A549 (cell line): ENCODE data around the gene ALCAM. TPM values are rescaled to one million over a fixed set of nuclear protein-coding genes. Genes with fewer than 3 reads are reported as not detected.

ENCODE experiments used
- ATAC-seq, 2 experiments: fragments of 200-7000 bp in 1 of 2; fragments of >200 bp in 1 of 2; cut with Nextera tagmentation in 1 of 2; cut with Tn5 transposase in 1 of 2; 3 replicates each; pipeline versions ENCODE4 v1.8.0 to v1.9.1; 2018 to 2020; ENCODE audit warnings: mild to moderate bottlenecking in 1 of 2, moderate library complexity in 1 of 2
- CTCF ChIA-PET: fragments of 300-600 bp; sonication (Branson Sonifier 250); formaldehyde crosslinking; extraction: SDS; loops from one replicate; lab custom pipeline; 2021; ENCODE audit warnings: antibody characterized with exemption, inconsistent platforms; lab: Yijun Ruan, JAX
- POLR2A ChIA-PET: fragments of 350-600 bp; formaldehyde crosslinking; extraction: SDS; loops from one replicate; lab custom pipeline; 2021; ENCODE audit warnings: antibody characterized with exemption, inconsistent platforms; lab: Yijun Ruan, JAX
- DNase-seq, 2 experiments: peaks; one replicate each; pipeline versions ENCODE4 v3.0.0 to v3.0.0-alpha.2; 2011 to 2016; ENCODE audit warnings: low read depth in 1 of 2, low spot score in 1 of 2
- FAIRE-seq: peaks from 2 replicates; lab custom pipeline; 2011; peaks lifted over from hg19 to GRCh38; lab: Jason Lieb, UNC
- H3K27ac ChIP-seq, 2 experiments: fragments of >200 bp; sonication (Bioruptor Twin); formaldehyde crosslinking; 3 replicates each; pipeline ENCODE4 v1.5.1; 2016 to 2017
- H3K4me1 ChIP-seq: fragments of >200 bp; sonication (Bioruptor Twin); formaldehyde crosslinking; 3 replicates; pipeline ENCODE4 v1.6.1; 2016
- H3K4me2 ChIP-seq: fragments of >200 bp; sonication (Bioruptor Twin); formaldehyde crosslinking; 3 replicates; pipeline ENCODE4 v1.6.1; 2016
- H3K4me3 ChIP-seq: fragments of >200 bp; sonication (Bioruptor Twin); formaldehyde crosslinking; 3 replicates; pipeline ENCODE4 v1.5.1; 2016
- H3K9me3 ChIP-seq: fragments of >200 bp; sonication (Bioruptor Twin); formaldehyde crosslinking; 3 replicates; pipeline ENCODE4 v1.6.1; 2016
- CEBPB ChIP-seq, 2 experiments: fragments of >200 bp in 1 of 2; sonication (Bioruptor Twin) in 1 of 2; formaldehyde crosslinking in 1 of 2; IDR thresholded peaks; 2 replicates each; pipeline ENCODE4 v1.6.1; 2012 to 2016
- CHD2 ChIP-seq: fragments of 150-350 bp; IDR thresholded peaks from 2 replicates; pipeline ENCODE4 v1.6.1; 2014; ENCODE audit warnings: low read length; ENCODE audit not compliant: partially characterized antibody
- EHF ChIP-seq: fragments of 250-450 bp; sonication (Bioruptor Pico); IDR thresholded peaks from 2 replicates; pipeline ENCODE4 v1.5.0; 2020; ENCODE audit warnings: mild to moderate bottlenecking
- ESRRA ChIP-seq: fragments of 150-350 bp; IDR thresholded peaks from 2 replicates; pipeline ENCODE4 v1.6.1; 2014; ENCODE audit warnings: mild to moderate bottlenecking, low read length, borderline replicate concordance
- GATA3 ChIP-seq: IDR thresholded peaks from 2 replicates; pipeline ENCODE4 v1.6.1; 2012; ENCODE audit warnings: borderline replicate concordance
- HEYL ChIP-seq: fragments of 250-450 bp; sonication (Bioruptor Pico); IDR thresholded peaks from 2 replicates; pipeline ENCODE4 v1.8.0; 2021; ENCODE audit warnings: mild to moderate bottlenecking, moderate library complexity
- HOXB13 ChIP-seq: fragments of 250-450 bp; sonication (Bioruptor Pico); IDR thresholded peaks from 2 replicates; pipeline ENCODE4 v1.5.0; 2020; ENCODE audit warnings: low read depth, mild to moderate bottlenecking, moderate library complexity
- JUN ChIP-seq, 2 experiments: fragments of >200 bp; sonication (Bioruptor Twin); formaldehyde crosslinking; IDR thresholded peaks; 2 replicates in 1 of 2; 3 replicates in 1 of 2; pipeline ENCODE4 v1.6.1; 2016 to 2017
- KDM5A ChIP-seq: fragments of 200-600 bp; sonication (generic); IDR thresholded peaks from 2 replicates; pipeline ENCODE4 v1.6.1; 2016; ENCODE audit warnings: antibody characterized with exemption, mild to moderate bottlenecking
- MAFK ChIP-seq: fragments of 450-650 bp; IDR thresholded peaks from 2 replicates; pipeline ENCODE4 v1.6.1; 2014; ENCODE audit not compliant: partially characterized antibody
- NR3C1 ChIP-seq: fragments of >200 bp; sonication (Bioruptor Twin); formaldehyde crosslinking; IDR thresholded peaks from 3 replicates; pipeline ENCODE4 v1.6.1; 2017
- POLR2AphosphoS2 ChIP-seq: conservative IDR thresholded peaks from 2 replicates; pipeline ENCODE4 v1.6.1; 2012; ENCODE audit warnings: low read length, improper control_type of control experiment, inconsistent platforms
- RARB ChIP-seq: fragments of 250-450 bp; sonication (Bioruptor Pico); IDR thresholded peaks from 2 replicates; pipeline ENCODE4 v1.8.0; 2021; ENCODE audit warnings: mild to moderate bottlenecking, moderate library complexity
- SMC3 ChIP-seq: fragments of >200 bp; sonication (Bioruptor Twin); formaldehyde crosslinking; IDR thresholded peaks from 3 replicates; pipeline ENCODE4 v1.6.1; 2018; ENCODE audit warnings: inconsistent platforms
- SREBF2 ChIP-seq: fragments of 450-650 bp; IDR thresholded peaks from 2 replicates; pipeline ENCODE4 v1.6.1; 2014; ENCODE audit warnings: mild to moderate bottlenecking, moderate library complexity
- TP53 ChIP-seq: fragments of 250-450 bp; sonication (Bioruptor Pico); IDR thresholded peaks from 2 replicates; pipeline ENCODE4 v1.5.0; 2021; ENCODE audit warnings: mild to moderate bottlenecking, moderate library complexity
- ZC3H11A ChIP-seq: fragments of 450-650 bp; IDR thresholded peaks from 2 replicates; pipeline ENCODE4 v1.6.1; 2014; ENCODE audit warnings: antibody characterized with exemption, mild to moderate bottlenecking
- ZFP36 ChIP-seq: fragments of 450-650 bp; IDR thresholded peaks from 2 replicates; pipeline ENCODE4 v1.6.1; 2014; ENCODE audit warnings: borderline replicate concordance; ENCODE audit not compliant: partially characterized antibody
- ZSCAN20 ChIP-seq: fragments of 250-450 bp; sonication (Bioruptor Pico); IDR thresholded peaks from 2 replicates; pipeline ENCODE4 v1.8.0; 2022; ENCODE audit warnings: mild to moderate bottlenecking, moderate library complexity
- WGBS: methylation state at CpG from one replicate; pipeline ENCODE4 v1.1.6; 2017; ENCODE audit errors: missing lambda C conversion rate; 5-methylcytosine and 5-hydroxymethylcytosine counted together
- polyA plus RNA-seq, 4 experiments: library from polyadenylated mRNA; depleted of rRNA in 3 of 4; stranded (reverse); fragments of >200 nt; fragmentation: RNase III in 1 of 4; extraction: RNeasy Plus Mini Kit Qiagen cat#74134 plus additional on column Dnase treatment in 1 of 4; gene quantifications; 2 replicates in 3 of 4; 3 replicates in 1 of 4; pipeline ENCODE4 v1.2.3, GENCODE V29; 2011 to 2017
- TF ChIP-seq, protein P1 (sequence below): fragments of 250-450 bp; sonication (Bioruptor Pico); IDR thresholded peaks from 2 replicates; pipeline ENCODE4 v1.5.0; 2020; ENCODE audit warnings: low read depth, mild to moderate bottlenecking, moderate library complexity
- TF ChIP-seq, protein P2 (sequence below): fragments of 150-350 bp; IDR thresholded peaks from 2 replicates; pipeline ENCODE4 v1.6.1; 2014; ENCODE audit warnings: low read depth, mild to moderate bottlenecking, low read length
- TF ChIP-seq, protein P3 (sequence below): IDR thresholded peaks from 2 replicates; pipeline ENCODE4 v1.6.1; 2012; ENCODE audit warnings: low read depth, borderline replicate concordance
- TF ChIP-seq, protein P4 (sequence below): fragments of >200 bp; sonication (Bioruptor Twin); formaldehyde crosslinking; IDR thresholded peaks from 2 replicates; pipeline ENCODE4 v1.6.1; 2016
- TF ChIP-seq, protein P5 (sequence below): fragments of >200 bp; sonication (Bioruptor Twin); formaldehyde crosslinking; IDR thresholded peaks from 3 replicates; pipeline ENCODE4 v1.5.1; 2016

ALCAM gene
- polyA plus RNA-seq, 2 of the 4 experiments (the other 2 are of a cell fraction): 57.1 to 145 TPM

DNA sequence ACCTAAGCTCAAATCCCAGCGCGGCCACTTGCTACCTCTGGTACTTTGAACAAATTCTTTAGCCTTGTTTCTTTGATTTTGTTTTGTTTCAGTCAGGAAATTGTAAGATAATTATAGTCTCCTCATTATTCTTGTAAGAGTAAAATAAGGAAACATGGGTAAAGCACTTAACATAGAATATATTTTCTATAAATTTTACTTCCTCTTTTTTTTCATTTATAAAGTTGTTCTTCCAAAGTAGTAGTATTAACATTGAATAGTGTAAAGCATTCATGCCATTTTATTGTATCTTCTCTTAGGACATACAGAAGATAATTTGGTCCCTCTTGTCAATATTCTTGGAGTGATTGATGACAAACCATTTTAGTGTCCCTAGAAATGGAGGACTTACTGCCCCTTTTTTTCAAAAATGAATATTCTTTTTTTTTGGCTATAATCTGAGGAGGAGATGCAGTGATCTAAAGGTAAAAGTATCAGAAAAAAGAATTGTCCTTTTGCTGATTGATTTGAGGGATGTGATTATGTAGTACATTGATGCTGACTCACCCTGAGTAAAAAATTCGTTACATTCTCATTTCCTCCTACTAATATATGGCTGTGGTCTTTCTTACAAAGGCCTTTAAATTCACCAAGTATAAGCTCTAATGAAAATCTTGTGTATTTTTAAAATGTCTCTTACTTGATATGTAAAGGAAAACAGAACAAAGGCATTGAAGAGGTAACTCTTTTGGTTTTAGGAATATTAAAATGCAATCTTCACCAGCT, 51.0 kb downstream of the ALCAM start:
- DNase-seq: no peak
- H3K4me2 ChIP-seq: no peak overlapping the region
- no peak overlapping the region for H3K4me3 ChIP-seq
- FAIRE-seq: peak; percentile 72
- H3K4me1 ChIP-seq: peaks cover 31% of the 10 kb centered on the region
- POLR2A ChIA-PET: no interaction called here
- CTCF ChIA-PET: no interaction called here
- H3K9me3 ChIP-seq: no peaks in the 10 kb centered on the region
- no peak for TF ChIP-seq SMC3
- no peak for TF ChIP-seq KDM5A
- TF ChIP-seq CHD2: no peak
- no peak for TF ChIP-seq HEYL (CRISPR knock-in tag)
- TF ChIP-seq MAFK: no peak
- no peak for TF ChIP-seq EHF (CRISPR knock-in tag)
- no peak for TF ChIP-seq CEBPB (IDR thresholded peaks at IDR 0.05)
- TF ChIP-seq GATA3: no peak
- TF ChIP-seq, protein P1, sequence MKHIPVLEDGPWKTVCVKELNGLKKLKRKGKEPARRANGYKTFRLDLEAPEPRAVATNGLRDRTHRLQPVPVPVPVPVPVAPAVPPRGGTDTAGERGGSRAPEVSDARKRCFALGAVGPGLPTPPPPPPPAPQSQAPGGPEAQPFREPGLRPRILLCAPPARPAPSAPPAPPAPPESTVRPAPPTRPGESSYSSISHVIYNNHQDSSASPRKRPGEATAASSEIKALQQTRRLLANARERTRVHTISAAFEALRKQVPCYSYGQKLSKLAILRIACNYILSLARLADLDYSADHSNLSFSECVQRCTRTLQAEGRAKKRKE (CRISPR knock-in tag): no peak
- TF ChIP-seq, protein P2, sequence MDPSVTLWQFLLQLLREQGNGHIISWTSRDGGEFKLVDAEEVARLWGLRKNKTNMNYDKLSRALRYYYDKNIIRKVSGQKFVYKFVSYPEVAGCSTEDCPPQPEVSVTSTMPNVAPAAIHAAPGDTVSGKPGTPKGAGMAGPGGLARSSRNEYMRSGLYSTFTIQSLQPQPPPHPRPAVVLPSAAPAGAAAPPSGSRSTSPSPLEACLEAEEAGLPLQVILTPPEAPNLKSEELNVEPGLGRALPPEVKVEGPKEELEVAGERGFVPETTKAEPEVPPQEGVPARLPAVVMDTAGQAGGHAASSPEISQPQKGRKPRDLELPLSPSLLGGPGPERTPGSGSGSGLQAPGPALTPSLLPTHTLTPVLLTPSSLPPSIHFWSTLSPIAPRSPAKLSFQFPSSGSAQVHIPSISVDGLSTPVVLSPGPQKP: no peak
- TF ChIP-seq JUN (IDR thresholded peaks at IDR 0.05): no peak
- no peak for TF ChIP-seq ZSCAN20 (CRISPR knock-in tag)
- TF ChIP-seq ESRRA: no peak
- TF ChIP-seq HOXB13: no peak
- no peak for TF ChIP-seq POLR2AphosphoS2
- TF ChIP-seq, protein P3, sequence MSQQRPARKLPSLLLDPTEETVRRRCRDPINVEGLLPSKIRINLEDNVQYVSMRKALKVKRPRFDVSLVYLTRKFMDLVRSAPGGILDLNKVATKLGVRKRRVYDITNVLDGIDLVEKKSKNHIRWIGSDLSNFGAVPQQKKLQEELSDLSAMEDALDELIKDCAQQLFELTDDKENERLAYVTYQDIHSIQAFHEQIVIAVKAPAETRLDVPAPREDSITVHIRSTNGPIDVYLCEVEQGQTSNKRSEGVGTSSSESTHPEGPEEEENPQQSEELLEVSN: no peak
- TF ChIP-seq, protein P4, sequence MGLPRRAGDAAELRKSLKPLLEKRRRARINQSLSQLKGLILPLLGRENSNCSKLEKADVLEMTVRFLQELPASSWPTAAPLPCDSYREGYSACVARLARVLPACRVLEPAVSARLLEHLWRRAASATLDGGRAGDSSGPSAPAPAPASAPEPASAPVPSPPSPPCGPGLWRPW: no peak
- H3K27ac ChIP-seq: no peak overlapping the region
- 81% methylated on average over 3 of the region's 3 CpGs for WGBS
- ATAC-seq: no peak

DNA sequence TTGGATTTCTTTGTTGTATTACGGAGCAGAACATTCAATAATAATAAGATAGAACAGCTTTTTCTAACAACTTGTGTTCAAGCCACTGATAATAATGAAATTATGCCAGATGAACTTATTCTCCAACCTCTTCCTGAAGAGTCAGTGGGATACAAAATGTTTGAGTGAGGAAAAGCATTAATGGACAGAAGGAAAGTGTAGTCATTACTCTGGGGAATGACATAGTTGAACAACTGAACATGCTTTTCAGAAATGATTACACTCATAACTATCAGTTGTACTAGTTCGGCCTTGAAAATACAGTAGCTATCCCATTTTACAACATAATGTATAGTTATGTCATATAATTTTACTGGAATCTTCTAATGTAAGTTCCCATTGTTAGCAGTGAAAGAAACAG, 55.9 kb downstream of the ALCAM start:
- H3K9me3 ChIP-seq: no peaks in the 10 kb centered on the region
- no peak overlapping the region for H3K4me2 ChIP-seq
- no peak for ATAC-seq
- TF ChIP-seq RARB (CRISPR knock-in tag) (no peak), MAFK (no peak), GATA3 (no peak)
- TF ChIP-seq, all 56 proteins: peak for 0
- Histone ChIP-seq H3K4me3 (no peak overlapping the region), H3K27ac (no peak overlapping the region), H3K4me1 (peaks cover 28% of the 10 kb centered on the region; the same call in 2 of the 3 replicates)
- WGBS: 90% methylated on average over 2 of the region's 2 CpGs
- no peak for DNase-seq
- ChIA-PET CTCF (no interaction called here), POLR2A (no interaction called here)
- FAIRE-seq: no peak

DNA sequence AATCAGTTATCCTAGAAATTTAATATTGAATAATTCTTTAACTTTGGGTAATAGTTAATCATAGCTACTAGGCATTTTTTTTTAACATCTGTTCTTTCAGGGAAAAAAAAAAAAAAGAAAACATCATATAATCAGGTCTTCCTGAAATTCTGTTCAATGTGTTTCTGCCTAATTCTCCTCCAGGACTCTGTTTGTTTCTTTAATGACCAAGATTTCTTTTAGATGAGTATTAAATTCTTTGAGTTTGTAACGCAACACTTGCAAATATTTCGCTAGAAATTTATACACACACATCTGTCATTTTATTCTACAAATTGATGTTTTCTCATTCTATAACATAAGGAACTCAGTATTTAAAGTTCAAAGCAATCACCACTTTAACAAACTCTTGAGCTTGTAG, 56.7 kb downstream of the ALCAM start:
- no peak for FAIRE-seq
- H3K9me3 ChIP-seq: no peaks in the 10 kb centered on the region
- H3K4me2 ChIP-seq: 0 out of 3 replicates have a peak overlapping the region, but pooled peaks have one; percentile 5
- POLR2A ChIA-PET: no interaction called here
- TF ChIP-seq SREBF2 (no peak), NR3C1 (no peak), ESRRA (no peak), TP53 (no peak), ZFP36 (no peak), CEBPB (IDR thresholded peaks at IDR 0.05) (no peak), ZC3H11A (no peak)
- TF ChIP-seq, protein P5, sequence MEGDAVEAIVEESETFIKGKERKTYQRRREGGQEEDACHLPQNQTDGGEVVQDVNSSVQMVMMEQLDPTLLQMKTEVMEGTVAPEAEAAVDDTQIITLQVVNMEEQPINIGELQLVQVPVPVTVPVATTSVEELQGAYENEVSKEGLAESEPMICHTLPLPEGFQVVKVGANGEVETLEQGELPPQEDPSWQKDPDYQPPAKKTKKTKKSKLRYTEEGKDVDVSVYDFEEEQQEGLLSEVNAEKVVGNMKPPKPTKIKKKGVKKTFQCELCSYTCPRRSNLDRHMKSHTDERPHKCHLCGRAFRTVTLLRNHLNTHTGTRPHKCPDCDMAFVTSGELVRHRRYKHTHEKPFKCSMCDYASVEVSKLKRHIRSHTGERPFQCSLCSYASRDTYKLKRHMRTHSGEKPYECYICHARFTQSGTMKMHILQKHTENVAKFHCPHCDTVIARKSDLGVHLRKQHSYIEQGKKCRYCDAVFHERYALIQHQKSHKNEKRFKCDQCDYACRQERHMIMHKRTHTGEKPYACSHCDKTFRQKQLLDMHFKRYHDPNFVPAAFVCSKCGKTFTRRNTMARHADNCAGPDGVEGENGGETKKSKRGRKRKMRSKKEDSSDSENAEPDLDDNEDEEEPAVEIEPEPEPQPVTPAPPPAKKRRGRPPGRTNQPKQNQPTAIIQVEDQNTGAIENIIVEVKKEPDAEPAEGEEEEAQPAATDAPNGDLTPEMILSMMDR: no peak
- TF ChIP-seq, all 56 proteins: peak for 0
- no peak overlapping the region for H3K27ac ChIP-seq
- CTCF ChIA-PET: no interaction called here
- ATAC-seq (no peak), DNase-seq (no peak)
- H3K4me1 ChIP-seq: peaks cover 29% of the 10 kb centered on the region
- 73% methylated on average over 2 of the region's 2 CpGs for WGBS
- no peak overlapping the region for H3K4me3 ChIP-seq
